IMR-90 (cell line): ENCODE results near the gene ITSN2. TPM values are rescaled to one million over a fixed set of nuclear protein-coding genes. Genes with fewer than 3 reads are reported as not detected.

Experiments used
- ATAC-seq: fragments of 200-7000 bp; cut with Tn5 transposase; 2 replicates; pipeline ENCODE4 v1.9.1; 2020; ENCODE audit warnings: low read depth, mild to moderate bottlenecking, moderate library complexity
- BruUV-seq: library from RNA; stranded (reverse); fragments of 400-500 nt; replicated peaks from 2 replicates; lab custom pipeline; 2021; lab: Mats Ljungman, UMichigan
- CTCF ChIA-PET: fragments of 300-600 bp; formaldehyde crosslinking; extraction: SDS; loops from one replicate; lab custom pipeline; 2021; ENCODE audit warnings: antibody characterized with exemption; lab: Yijun Ruan, JAX
- POLR2A ChIA-PET: fragments of 300-600 bp; sonication (Branson Sonifier 250); formaldehyde crosslinking; loops from one replicate; lab custom pipeline; 2022; ENCODE audit warnings: antibody characterized with exemption; ENCODE audit not compliant: unreplicated experiment; lab: Charles Lee
- DNase-seq: peaks from one replicate; pipeline ENCODE4 v3.0.0; 2013
- H2AFZ ChIP-seq: replicated peaks from 2 replicates; pipeline ENCODE3; 2013; ENCODE audit warnings: low read length, mild to moderate bottlenecking; ENCODE audit not compliant: poor library complexity
- H2AK5ac ChIP-seq: 2 replicates; pipeline ENCODE4 v1.6.1; 2013; ENCODE audit warnings: low read depth, low read length, inconsistent platforms
- H2AK9ac ChIP-seq: replicated peaks from 2 replicates; pipeline ENCODE3; 2013; ENCODE audit warnings: mild to moderate bottlenecking, low read depth, low read length, moderate library complexity; ENCODE audit not compliant: poor library complexity
- H2BK120ac ChIP-seq: 2 replicates; pipeline ENCODE4 v1.6.1; 2013; ENCODE audit warnings: low read depth, low read length, inconsistent platforms
- H2BK15ac ChIP-seq: 3 replicates; pipeline ENCODE4 v1.6.1; 2013; ENCODE audit warnings: low read depth, low read length, inconsistent platforms
- H2BK20ac ChIP-seq: 2 replicates; pipeline ENCODE4 v1.6.1; 2013; ENCODE audit warnings: low read depth, mild to moderate bottlenecking, inconsistent platforms, low read length, moderate library complexity
- H2BK5ac ChIP-seq: 2 replicates; pipeline ENCODE4 v1.6.1; 2013; ENCODE audit warnings: mild to moderate bottlenecking, low read depth, low read length, inconsistent platforms; ENCODE audit not compliant: poor library complexity, severe bottlenecking
- H3K14ac ChIP-seq: replicated peaks from 2 replicates; pipeline ENCODE4 v1.6.1; 2013; ENCODE audit warnings: low read depth, low read length, inconsistent platforms
- H3K18ac ChIP-seq: 2 replicates; pipeline ENCODE4 v1.6.1; 2013; ENCODE audit warnings: low read depth, low read length, control low read depth
- H3K23ac ChIP-seq: 2 replicates; pipeline ENCODE4 v1.6.1; 2013; ENCODE audit warnings: low read depth, low read length, inconsistent platforms
- H3K27ac ChIP-seq: 2 replicates; pipeline ENCODE4 v1.5.1; 2013; ENCODE audit warnings: mild to moderate bottlenecking, control low read depth, low read length; ENCODE audit not compliant: insufficient read depth
- H3K27me3 ChIP-seq: 2 replicates; pipeline ENCODE4 v1.6.1; 2013; ENCODE audit warnings: low read length; ENCODE audit not compliant: control insufficient read depth, insufficient read depth
- H3K36me3 ChIP-seq: 2 replicates; pipeline ENCODE4 v1.6.1; 2013; ENCODE audit warnings: low read length, mixed read lengths; ENCODE audit not compliant: control insufficient read depth, insufficient read depth
- H3K4ac ChIP-seq: 2 replicates; pipeline ENCODE4 v1.6.1; 2013; ENCODE audit warnings: low read depth, low read length, inconsistent platforms
- H3K4me1 ChIP-seq: 2 replicates; pipeline ENCODE4 v1.6.1; 2013; ENCODE audit warnings: low read length, mixed read lengths; ENCODE audit not compliant: control insufficient read depth, insufficient read depth
- H3K4me2 ChIP-seq: 2 replicates; pipeline ENCODE4 v1.6.1; 2013; ENCODE audit warnings: low read depth, mild to moderate bottlenecking, control low read depth, low read length, moderate library complexity
- H3K4me3 ChIP-seq: 2 replicates; pipeline ENCODE4 v1.5.1; 2013; ENCODE audit warnings: low read depth, mild to moderate bottlenecking, control low read depth, low read length, moderate library complexity; ENCODE audit not compliant: insufficient read depth
- H3K56ac ChIP-seq: 2 replicates; pipeline ENCODE4 v1.6.1; 2013; ENCODE audit warnings: low read length, inconsistent platforms; ENCODE audit not compliant: insufficient read depth; ENCODE audit errors: extremely low read depth
- H3K79me1 ChIP-seq, 2 experiments: 2 replicates each; pipeline ENCODE4 v1.6.1; 2013; ENCODE audit warnings: low read length in 2 of 2, inconsistent platforms in 1 of 2, low read depth in 1 of 2
- H3K9ac ChIP-seq: 2 replicates; pipeline ENCODE4 v1.6.1; 2013; ENCODE audit warnings: low read depth, low read length, control low read depth
- H3K9me1 ChIP-seq: 2 replicates; pipeline ENCODE4 v1.6.1; 2013; ENCODE audit warnings: low read length, inconsistent platforms; ENCODE audit not compliant: insufficient read depth
- H3K9me3 ChIP-seq: 2 replicates; pipeline ENCODE4 v1.6.1; 2013; ENCODE audit warnings: low read length; ENCODE audit not compliant: control insufficient read depth, insufficient read depth
- H4K20me1 ChIP-seq: 2 replicates; pipeline ENCODE4 v1.6.1; 2013; ENCODE audit warnings: low read length, inconsistent platforms; ENCODE audit not compliant: insufficient read depth
- H4K5ac ChIP-seq: 2 replicates; pipeline ENCODE4 v1.6.1; 2013; ENCODE audit warnings: mild to moderate bottlenecking, low read depth, low read length, control low read depth
- H4K8ac ChIP-seq, 2 experiments: 2 replicates each; pipeline ENCODE4 v1.6.1; 2013; ENCODE audit warnings: low read depth in 2 of 2, low read length in 2 of 2, control low read depth in 1 of 2, inconsistent platforms in 1 of 2
- H4K91ac ChIP-seq: 2 replicates; pipeline ENCODE4 v1.6.1; 2013; ENCODE audit warnings: low read depth, low read length, inconsistent platforms; ENCODE audit not compliant: insufficient read depth
- MAZ ChIP-seq: IDR thresholded peaks from 2 replicates; pipeline ENCODE4 v1.6.1; 2012; ENCODE audit warnings: low read depth, mild to moderate bottlenecking, low read length, improper control_type of control experiment, moderate library complexity, borderline replicate concordance
- RAD21 ChIP-seq: IDR thresholded peaks from 2 replicates; pipeline ENCODE4 v1.6.1; 2012; ENCODE audit warnings: low read length, improper control_type of control experiment
- WGBS, 2 experiments: methylation state at CpG; one replicate each; pipeline versions ENCODE4 v1.1.5 to v1.1.7; 2013; ENCODE audit warnings: missing lambda C conversion rate in 2 of 2; ENCODE audit not compliant: insufficient read length in 1 of 2; ENCODE audit errors: extremely low coverage in 2 of 2; 5-methylcytosine and 5-hydroxymethylcytosine counted together
- dilution Hi-C: fragments of 300-500 bp; cut with HindIII; formaldehyde crosslinking; loops from one replicate; pipeline ENCODE4 v1.14.3; 2018; ENCODE audit warnings: low sequenced_read_pairs; ENCODE audit not compliant: unreplicated experiment
- in situ Hi-C: fragments of 300-500 bp; cut with MboI; formaldehyde crosslinking; loops from 3 replicates; pipeline ENCODE4 v1.14.3; 2019; ENCODE audit warnings: low sequenced_read_pairs, inconsistent platforms, mixed read lengths
- intact Hi-C: fragments of 100-400 bp; cut with micrococcal nuclease; formaldehyde crosslinking; loops from 2 replicates; pipeline ENCODE4 v1.10.0; 2022
- polyA plus RNA-seq, 3 experiments: library from polyadenylated mRNA; depleted of rRNA; stranded (reverse); fragments of >200 nt; gene quantifications; 2 replicates each; pipeline ENCODE4 v1.2.3, GENCODE V29; 2012; ENCODE audit warnings: low replicate concordance in 1 of 3
- total RNA-seq: library from RNA; depleted of rRNA; stranded (reverse); fragments of >200 nt; gene quantifications from 2 replicates; pipeline ENCODE4 v1.2.3, GENCODE V29; 2012
- TF ChIP-seq, protein P1 (sequence below): conservative IDR thresholded peaks from 2 replicates; pipeline ENCODE4 v1.5.1; 2012; ENCODE audit warnings: mild to moderate bottlenecking, low read depth, low read length, improper control_type of control experiment

The ITSN2 gene
- total and polyA plus RNA-seq, 2 of the 4 experiments (the other 2 are of a cell fraction) = 10.7 to 17.2 TPM

DNA sequence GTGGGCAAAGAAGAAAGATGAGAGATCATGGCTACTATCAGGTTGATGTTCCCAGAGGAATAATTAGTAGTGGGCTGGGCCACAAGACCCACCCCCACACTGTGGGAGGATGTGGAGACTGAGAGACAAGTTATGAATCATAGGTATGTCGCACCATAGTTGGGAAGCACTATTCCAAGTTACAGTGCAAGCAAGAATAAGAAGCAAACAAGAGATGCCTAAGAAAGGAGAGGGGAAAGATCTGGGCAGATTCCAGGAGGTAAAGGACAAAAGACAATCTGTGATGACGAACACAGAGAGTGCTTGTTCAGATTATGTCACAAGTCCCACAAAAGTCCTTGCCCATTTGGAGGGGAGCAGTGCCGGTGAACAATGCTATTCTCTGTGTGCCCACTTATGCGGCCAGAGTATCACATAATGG lies 128.9 kb downstream of the ITSN2 start:
- Histone ChIP-seq H2BK15ac (no peak overlapping the region), H3K4me3 (no peak overlapping the region), H4K20me1 (no peaks in the 10 kb centered on the region), H3K23ac (no peak overlapping the region), H2AK5ac (no peak overlapping the region), H3K27me3 (no peaks in the 10 kb centered on the region), H3K18ac (no peak overlapping the region), H2BK20ac (no peak overlapping the region), H3K36me3 (no peaks in the 10 kb centered on the region), H2BK5ac (no peak overlapping the region), H3K9me1 (no peaks in the 10 kb centered on the region), H2AK9ac (no peak overlapping the region), H4K91ac (no peak overlapping the region), H3K56ac (no peak overlapping the region), H3K14ac (0 out of 2 replicates have a peak overlapping the region, but pooled peaks have one; percentile 17), H3K4ac (no peak overlapping the region), H3K27ac (no peak overlapping the region), H2AFZ (no peak overlapping the region), H2BK120ac (no peak overlapping the region), H3K79me1 (no peaks in the 10 kb centered on the region), H3K9ac (no peak overlapping the region), H4K8ac (no peak overlapping the region), H3K4me1 (peaks cover 5% of the 10 kb centered on the region), H3K4me2 (no peak overlapping the region), H3K9me3 (no peaks in the 10 kb centered on the region), H4K5ac (no peak overlapping the region)
- ATAC-seq = peak; percentile 81
- no TSS peak for BruUV-seq
- dilution Hi-C loops = no loop called here
- WGBS, 2 experiments = 85% methylated on average over 2 of the region's 4 CpGs; no CpG with 5 or more reads in 1 of the 2 experiments
- POLR2A ChIA-PET = no interaction called here
- peak; percentile 50 for DNase-seq
- intact Hi-C loops = no loop called here
- TF ChIP-seq, protein P1, sequence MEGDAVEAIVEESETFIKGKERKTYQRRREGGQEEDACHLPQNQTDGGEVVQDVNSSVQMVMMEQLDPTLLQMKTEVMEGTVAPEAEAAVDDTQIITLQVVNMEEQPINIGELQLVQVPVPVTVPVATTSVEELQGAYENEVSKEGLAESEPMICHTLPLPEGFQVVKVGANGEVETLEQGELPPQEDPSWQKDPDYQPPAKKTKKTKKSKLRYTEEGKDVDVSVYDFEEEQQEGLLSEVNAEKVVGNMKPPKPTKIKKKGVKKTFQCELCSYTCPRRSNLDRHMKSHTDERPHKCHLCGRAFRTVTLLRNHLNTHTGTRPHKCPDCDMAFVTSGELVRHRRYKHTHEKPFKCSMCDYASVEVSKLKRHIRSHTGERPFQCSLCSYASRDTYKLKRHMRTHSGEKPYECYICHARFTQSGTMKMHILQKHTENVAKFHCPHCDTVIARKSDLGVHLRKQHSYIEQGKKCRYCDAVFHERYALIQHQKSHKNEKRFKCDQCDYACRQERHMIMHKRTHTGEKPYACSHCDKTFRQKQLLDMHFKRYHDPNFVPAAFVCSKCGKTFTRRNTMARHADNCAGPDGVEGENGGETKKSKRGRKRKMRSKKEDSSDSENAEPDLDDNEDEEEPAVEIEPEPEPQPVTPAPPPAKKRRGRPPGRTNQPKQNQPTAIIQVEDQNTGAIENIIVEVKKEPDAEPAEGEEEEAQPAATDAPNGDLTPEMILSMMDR = no peak
- TF ChIP-seq MAZ = no peak
- TF ChIP-seq RAD21 = no peak
- in situ Hi-C loops = no loop called here
- CTCF ChIA-PET = no interaction called here
